Measurements from ENCODE around the gene ZFYVE16.

Gene ZFYVE16

DNA sequence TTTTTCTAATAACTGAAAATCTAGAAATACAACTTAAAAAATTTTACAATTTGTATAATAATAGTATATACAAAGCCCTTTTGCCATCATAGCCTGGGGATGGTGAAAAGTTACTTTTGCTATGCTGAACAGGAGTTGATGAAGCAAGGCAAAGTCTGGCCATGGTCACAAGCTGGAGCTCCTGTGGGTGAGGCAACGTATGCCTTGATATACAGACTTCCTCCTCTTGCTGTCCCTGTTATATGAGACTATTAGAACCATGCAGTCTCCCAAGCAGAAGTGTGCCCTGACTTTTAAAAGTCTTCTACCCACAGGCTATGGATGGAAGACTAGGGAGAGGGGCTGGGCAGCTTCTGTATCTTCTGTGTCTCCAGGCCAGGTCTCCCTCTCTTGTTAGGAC, 95.8 kb downstream of the ZFYVE16 start:
- TF ChIP-seq POLR2AphosphoS5 (IDR thresholded peaks at IDR 0.05; ENCODE audit: low read depth, low read length), result no peak
- no peak for TF ChIP-seq POU2F2 (IDR thresholded peaks at IDR 0.05; ENCODE audit: low read depth, low read length)
- no peak for TF ChIP-seq TAF1 (IDR thresholded peaks at IDR 0.05; ENCODE audit: low read depth, low read length)
- TF ChIP-seq POLR2A (IDR thresholded peaks at IDR 0.05; ENCODE audit: low read depth, low read length), result no peak
- TF ChIP-seq SPI1 (IDR thresholded peaks at IDR 0.05; ENCODE audit: low read depth, low read length), result no peak
- TF ChIP-seq PAX5 (IDR thresholded peaks at IDR 0.05; ENCODE audit: insufficient read depth, low read length, severe bottlenecking), result no peak
- FAIRE-seq (peak; percentile 57), DNase-seq (ENCODE audit: insufficient read length, low spot score) (peak; percentile 13)

- DNase-seq (ENCODE audit: insufficient read length, low spot score) (no peak), FAIRE-seq (no peak)
- TF ChIP-seq POLR2AphosphoS5 (IDR thresholded peaks at IDR 0.05; ENCODE audit: low read depth, low read length), result no peak
- TF ChIP-seq SPI1 (IDR thresholded peaks at IDR 0.05; ENCODE audit: low read depth, low read length), result no peak
- no peak for TF ChIP-seq POU2F2 (IDR thresholded peaks at IDR 0.05; ENCODE audit: low read depth, low read length)
- no peak for TF ChIP-seq PAX5 (IDR thresholded peaks at IDR 0.05; ENCODE audit: insufficient read depth, low read length, severe bottlenecking)
- TF ChIP-seq POLR2A (IDR thresholded peaks at IDR 0.05; ENCODE audit: low read depth, low read length), result no peak
- no peak for TF ChIP-seq TAF1 (IDR thresholded peaks at IDR 0.05; ENCODE audit: low read depth, low read length)
Measured at GRCh38 chr5:80504833-80505232, 97.0 kb downstream of the ZFYVE16 start.

DNA sequence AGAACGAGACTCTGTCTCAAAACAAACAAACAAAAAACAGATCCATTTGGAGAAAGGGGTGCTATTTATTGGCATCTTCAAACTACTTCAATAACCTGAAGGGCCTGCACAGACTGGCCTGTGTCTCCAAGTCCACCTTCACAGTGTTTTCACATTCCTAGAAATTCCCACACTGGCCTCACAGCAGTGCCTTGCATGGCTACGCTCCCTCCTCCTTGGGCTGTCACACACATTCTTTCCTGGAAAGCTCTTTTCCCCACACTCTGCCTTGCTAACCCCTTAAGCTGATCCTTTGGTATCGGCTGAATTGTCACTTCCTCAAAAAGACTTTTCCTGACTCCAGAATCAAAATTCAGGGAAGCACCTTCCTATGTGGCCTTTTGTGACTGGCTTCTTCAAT, 99.8 kb downstream of the ZFYVE16 start:
- FAIRE-seq (no peak), DNase-seq (ENCODE audit: insufficient read length, low spot score) (no peak)
- no peak for TF ChIP-seq TAF1 (IDR thresholded peaks at IDR 0.05; ENCODE audit: low read depth, low read length)
- no peak for TF ChIP-seq POLR2AphosphoS5 (IDR thresholded peaks at IDR 0.05; ENCODE audit: low read depth, low read length)
- TF ChIP-seq POLR2A (IDR thresholded peaks at IDR 0.05; ENCODE audit: low read depth, low read length), result no peak
- TF ChIP-seq POU2F2 (IDR thresholded peaks at IDR 0.05; ENCODE audit: low read depth, low read length), result no peak
- no peak for TF ChIP-seq SPI1 (IDR thresholded peaks at IDR 0.05; ENCODE audit: low read depth, low read length)
- TF ChIP-seq PAX5 (IDR thresholded peaks at IDR 0.05; ENCODE audit: insufficient read depth, low read length, severe bottlenecking), result no peak

DNA sequence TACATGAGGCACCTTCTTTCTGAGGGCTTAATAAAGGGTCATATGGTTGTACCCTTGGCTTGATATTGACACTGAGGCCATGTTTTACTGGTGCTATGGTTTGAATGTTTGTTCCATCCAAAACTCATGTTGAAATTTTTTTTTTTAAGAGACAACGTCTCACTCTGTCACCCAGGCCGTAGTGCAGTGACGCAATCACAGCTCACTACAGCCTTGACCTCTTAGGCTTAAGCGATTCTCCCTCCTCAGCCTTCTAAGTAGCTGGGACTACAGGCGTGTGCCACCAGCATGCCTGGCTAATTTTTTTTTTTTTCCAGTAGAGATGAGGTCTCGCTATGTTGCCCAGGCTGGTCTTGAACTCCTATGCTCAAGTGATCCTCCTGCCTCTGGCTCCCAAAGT, 101.0 kb downstream of the ZFYVE16 start:
- FAIRE-seq (no peak), DNase-seq (ENCODE audit: insufficient read length, low spot score) (no peak)
- no peak for TF ChIP-seq POLR2A (IDR thresholded peaks at IDR 0.05; ENCODE audit: low read depth, low read length)
- no peak for TF ChIP-seq TAF1 (IDR thresholded peaks at IDR 0.05; ENCODE audit: low read depth, low read length)
- no peak for TF ChIP-seq SPI1 (IDR thresholded peaks at IDR 0.05; ENCODE audit: low read depth, low read length)
- no peak for TF ChIP-seq POU2F2 (IDR thresholded peaks at IDR 0.05; ENCODE audit: low read depth, low read length)
- TF ChIP-seq POLR2AphosphoS5 (IDR thresholded peaks at IDR 0.05; ENCODE audit: low read depth, low read length), result no peak
- no peak for TF ChIP-seq PAX5 (IDR thresholded peaks at IDR 0.05; ENCODE audit: insufficient read depth, low read length, severe bottlenecking)

GRCh38 chr5:80509362-80509761, 101.5 kb downstream of the ZFYVE16 start:
- no peak for FAIRE-seq
- TF ChIP-seq SPI1 (IDR thresholded peaks at IDR 0.05; ENCODE audit: low read depth, low read length) (no peak), POU2F2 (IDR thresholded peaks at IDR 0.05; ENCODE audit: low read depth, low read length) (no peak), TAF1 (IDR thresholded peaks at IDR 0.05; ENCODE audit: low read depth, low read length) (no peak), POLR2AphosphoS5 (IDR thresholded peaks at IDR 0.05; ENCODE audit: low read depth, low read length) (no peak), PAX5 (IDR thresholded peaks at IDR 0.05; ENCODE audit: insufficient read depth, low read length, severe bottlenecking) (no peak), POLR2A (IDR thresholded peaks at IDR 0.05; ENCODE audit: low read depth, low read length) (no peak)
- DNase-seq (ENCODE audit: insufficient read length, low spot score), result no peak

- TF ChIP-seq TAF1 (IDR thresholded peaks at IDR 0.05; ENCODE audit: low read depth, low read length), result no peak
- DNase-seq (ENCODE audit: insufficient read length, low spot score) (no peak), FAIRE-seq (peak; percentile 83)
Measured at GRCh38 chr5:80516826-80517225, 109.0 kb downstream of the ZFYVE16 start.

Data from GM12891 (cell line).